GM19372 (cell line): ENCODE data around the gene TMEM44.

Experiments used
- ATAC-seq: cut with Tn5 transposase; IDR thresholded peaks from one replicate; pipeline ENCODE4 v1.9.1; 2021; ENCODE audit warnings: mild to moderate bottlenecking, low read depth, moderate library complexity; ENCODE audit not compliant: unreplicated experiment

Gene TMEM44

GRCh38 chr3:194584866-194585265 is 48.4 kb downstream of the TMEM44 start:
- ATAC-seq: no peak

- ATAC-seq: no peak
Measured at GRCh38 chr3:194584320-194584776, 48.9 kb downstream of the TMEM44 start.

- ATAC-seq: no peak
Measured at GRCh38 chr3:194582196-194582905, 50.9 kb downstream of the TMEM44 start.

GRCh38 chr3:194579091-194579606 is 54.1 kb downstream of the TMEM44 start:
- ATAC-seq: no peak

GRCh38 chr3:194577986-194578905 is 55.0 kb downstream of the TMEM44 start:
- no peak for ATAC-seq

GRCh38 chr3:194575484-194576210 is 57.6 kb downstream of the TMEM44 start:
- ATAC-seq: no peak

- ATAC-seq: no peak
Measured at GRCh38 chr3:194574639-194575483, 58.4 kb downstream of the TMEM44 start.

GRCh38 chr3:194573680-194574437 is 59.4 kb downstream of the TMEM44 start:
- ATAC-seq: no peak

- ATAC-seq: no peak
Measured at GRCh38 chr3:194572944-194573491, 60.2 kb downstream of the TMEM44 start.

GRCh38 chr3:194572143-194572789 is 61.0 kb downstream of the TMEM44 start:
- no peak for ATAC-seq

- no peak for ATAC-seq
Measured at GRCh38 chr3:194571491-194572142, 61.6 kb downstream of the TMEM44 start.

GRCh38 chr3:194570898-194571297 is 62.3 kb downstream of the TMEM44 start:
- ATAC-seq: no peak

GRCh38 chr3:194570235-194570634 is 63.0 kb downstream of the TMEM44 start:
- no peak for ATAC-seq

- ATAC-seq: no peak
Measured at GRCh38 chr3:194569252-194569651, 64.0 kb downstream of the TMEM44 start.

GRCh38 chr3:194565597-194566190 is 67.5 kb downstream of the TMEM44 start:
- no peak for ATAC-seq

- no peak for ATAC-seq
Measured at GRCh38 chr3:194562986-194563385, 70.2 kb downstream of the TMEM44 start.

- ATAC-seq: no peak
Measured at GRCh38 chr3:194561306-194561974, 71.8 kb downstream of the TMEM44 start.
